Testis (tissue), 2 donors: ENCODE data around the gene GTSE1.

ENCODE experiments used
- POLR2A ChIP-seq: fragments of 450-650 bp; IDR thresholded peaks from one replicate; pipeline ENCODE4 v1.6.1; 2017; ENCODE audit warnings: antibody characterized with exemption, mild to moderate bottlenecking, moderate library complexity
- TF ChIP-seq, protein P1 (sequence below), 3 experiments: fragments of 450-650 bp in 2 of 3; fragments of 200-600 bp in 1 of 3; sonication (generic) in 1 of 3; IDR thresholded peaks; one replicate each; pipeline ENCODE4 v1.5.1; 2016 to 2019; ENCODE audit warnings: antibody characterized with exemption in 3 of 3, mild to moderate bottlenecking in 2 of 3, moderate library complexity in 1 of 3

GRCh38 chr22:46288846-46289243 is 7.8 kb upstream of the GTSE1 start:
- TF ChIP-seq, protein P1, sequence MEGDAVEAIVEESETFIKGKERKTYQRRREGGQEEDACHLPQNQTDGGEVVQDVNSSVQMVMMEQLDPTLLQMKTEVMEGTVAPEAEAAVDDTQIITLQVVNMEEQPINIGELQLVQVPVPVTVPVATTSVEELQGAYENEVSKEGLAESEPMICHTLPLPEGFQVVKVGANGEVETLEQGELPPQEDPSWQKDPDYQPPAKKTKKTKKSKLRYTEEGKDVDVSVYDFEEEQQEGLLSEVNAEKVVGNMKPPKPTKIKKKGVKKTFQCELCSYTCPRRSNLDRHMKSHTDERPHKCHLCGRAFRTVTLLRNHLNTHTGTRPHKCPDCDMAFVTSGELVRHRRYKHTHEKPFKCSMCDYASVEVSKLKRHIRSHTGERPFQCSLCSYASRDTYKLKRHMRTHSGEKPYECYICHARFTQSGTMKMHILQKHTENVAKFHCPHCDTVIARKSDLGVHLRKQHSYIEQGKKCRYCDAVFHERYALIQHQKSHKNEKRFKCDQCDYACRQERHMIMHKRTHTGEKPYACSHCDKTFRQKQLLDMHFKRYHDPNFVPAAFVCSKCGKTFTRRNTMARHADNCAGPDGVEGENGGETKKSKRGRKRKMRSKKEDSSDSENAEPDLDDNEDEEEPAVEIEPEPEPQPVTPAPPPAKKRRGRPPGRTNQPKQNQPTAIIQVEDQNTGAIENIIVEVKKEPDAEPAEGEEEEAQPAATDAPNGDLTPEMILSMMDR (IDR thresholded peaks at IDR 0.05): no peak
- no peak for TF ChIP-seq POLR2A
